T-cell (primary cell): ENCODE data around the gene SPINK4. TPM values are rescaled to one million over a fixed set of nuclear protein-coding genes. Genes with fewer than 3 reads are reported as not detected.

ENCODE experiments used
- ATAC-seq, 4 experiments: fragments of 200-7000 bp in 3 of 4; fragments of 150-1000 bp in 1 of 4; cut with Tn5 transposase; replicated peaks in 1 of 4; 1 replicate in 3 of 4; 2 replicates in 1 of 4; pipeline ENCODE4 v1.10.0; 2021; ENCODE audit warnings: moderate library complexity in 3 of 4, mild to moderate bottlenecking in 2 of 4, moderate number of reproducible peaks in 1 of 4
- CTCF ChIA-PET, 2 donors: fragments of 300-600 bp; sonication (Branson Sonifier 250); formaldehyde crosslinking; loops; one replicate each; lab custom pipeline; 2022; ENCODE audit warnings: antibody characterized with exemption in 2 of 2; lab: Charles Lee
- POLR2A ChIA-PET, 2 donors: fragments of 300-600 bp; sonication (Branson Sonifier 250); formaldehyde crosslinking; loops; one replicate each; lab custom pipeline; 2022; ENCODE audit warnings: antibody characterized with exemption in 2 of 2; lab: Charles Lee
- DNase-seq, 35 experiments: peaks; one replicate each; pipeline versions ENCODE4 v3.0.0 to v3.0.0-alpha.2; 2013 to 2023
- H3K27ac ChIP-seq: one replicate; pipeline ENCODE4 v1.5.1; 2013; ENCODE audit warnings: low read length
- H3K27me3 ChIP-seq, 2 experiments: replicated peaks in 1 of 2; 1 replicate in 1 of 2; 2 replicates in 1 of 2; pipeline versions ENCODE4 v1.6.1 to v1.7.0; 2013; ENCODE audit warnings: low read length in 1 of 2, mixed read lengths in 1 of 2; ENCODE audit not compliant: control insufficient read depth in 2 of 2, insufficient read depth in 2 of 2; ENCODE audit errors: extremely low read depth in 1 of 2
- H3K36me3 ChIP-seq, 2 donors: 1 replicate in 1 of 2; 2 replicates in 1 of 2; pipeline versions ENCODE4 v1.6.1 to v1.7.0; 2013; ENCODE audit warnings: low read length in 1 of 2; ENCODE audit not compliant: control insufficient read depth in 2 of 2, insufficient read depth in 1 of 2; ENCODE audit errors: extremely low read depth in 1 of 2
- H3K4me1 ChIP-seq, 2 experiments: 1 replicate in 1 of 2; 2 replicates in 1 of 2; pipeline versions ENCODE4 v1.6.1 to v1.7.0; 2013; ENCODE audit warnings: low read length in 2 of 2, mixed read lengths in 1 of 2; ENCODE audit not compliant: insufficient read depth in 2 of 2, control insufficient read depth in 1 of 2; ENCODE audit errors: extremely low read depth in 1 of 2
- H3K4me3 ChIP-seq, 2 donors: 1 replicate in 1 of 2; 2 replicates in 1 of 2; pipeline versions ENCODE4 v1.5.1 to v1.7.0; 2013; ENCODE audit warnings: mild to moderate bottlenecking in 2 of 2, low read length in 1 of 2, moderate library complexity in 1 of 2; ENCODE audit not compliant: control insufficient read depth in 1 of 2; ENCODE audit errors: extremely low read depth in 1 of 2
- H3K9me3 ChIP-seq: 2 replicates; pipeline ENCODE4 v1.7.0; 2013
- H3K27ac Mint-ChIP-seq, 2 donors: one replicate each; pipeline ENCODE4 v1.8.0; 2020 to 2021; ENCODE audit warnings: mild to moderate bottlenecking in 2 of 2, mixed read lengths in 2 of 2
- H3K27me3 Mint-ChIP-seq, 2 donors: one replicate each; pipeline ENCODE4 v1.8.0; 2021 to 2022; ENCODE audit warnings: mixed read lengths in 2 of 2
- H3K36me3 Mint-ChIP-seq: one replicate; pipeline ENCODE4 v1.8.0; 2021; ENCODE audit warnings: mixed read lengths
- H3K4me1 Mint-ChIP-seq, 3 donors: one replicate each; pipeline ENCODE4 v1.8.0; 2020 to 2022; ENCODE audit warnings: mixed read lengths in 3 of 3, mild to moderate bottlenecking in 1 of 3
- H3K4me3 Mint-ChIP-seq, 3 donors: one replicate each; pipeline ENCODE4 v1.8.0; 2020 to 2022; ENCODE audit warnings: mild to moderate bottlenecking in 3 of 3, mixed read lengths in 3 of 3, moderate library complexity in 3 of 3
- H3K9me3 Mint-ChIP-seq, 3 donors: one replicate each; pipeline ENCODE4 v1.8.0; 2020 to 2022; ENCODE audit warnings: mixed read lengths in 3 of 3
- WGBS: methylation state at CpG from one replicate; pipeline ENCODE4 v1.1.5; 2013; ENCODE audit warnings: missing lambda C conversion rate; ENCODE audit not compliant: insufficient coverage; 5-methylcytosine and 5-hydroxymethylcytosine counted together
- total RNA-seq, 35 experiments: library from RNA in 6 of 35; stranded (reverse) in 6 of 35; fragments of 120-200 nt in 1 of 35; gene quantifications; one replicate each; pipeline versions ENCODE4 v1.2.1 to v1.2.4 and lab custom pipeline; 2013 to 2026

Gene SPINK4
- total RNA-seq, 5 donors from 2014 or later (not counting 1 experiment from before 2014, with no cell fraction given) = not detected

DNA sequence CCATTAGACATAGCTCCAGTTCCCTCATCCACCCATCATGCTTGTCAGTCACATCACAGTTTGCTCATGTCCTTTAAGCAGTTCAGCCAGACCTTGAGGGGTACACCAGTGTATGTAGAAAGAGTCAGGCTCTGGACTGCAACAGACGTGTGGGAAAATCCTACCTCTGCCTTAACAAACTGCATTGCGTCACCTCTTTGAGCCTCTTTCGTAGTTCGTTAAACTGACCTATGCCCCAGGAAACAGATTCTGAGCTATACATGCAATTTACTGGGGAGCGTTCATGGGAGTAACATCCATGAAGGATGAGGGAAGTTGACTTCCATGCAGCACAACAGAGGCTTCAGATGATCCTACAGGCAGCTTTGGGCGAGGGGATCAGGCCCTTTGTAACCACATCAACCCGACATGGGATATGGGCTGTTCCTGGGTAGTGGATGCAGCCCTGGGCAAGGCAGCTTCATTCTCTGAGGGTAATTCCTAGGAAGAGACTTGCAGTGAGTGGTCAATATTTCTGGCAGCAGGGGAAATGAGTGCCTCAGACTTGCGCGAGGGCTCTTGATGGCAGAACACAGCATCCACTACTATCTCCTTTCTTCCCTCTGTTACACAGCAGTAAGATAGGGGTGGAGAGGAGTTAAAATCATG, 4.3 kb downstream of the SPINK4 start:
- Mint-ChIP-seq H3K4me1 (peaks cover 0 to 6% (median 3%) of the 10 kb centered on the region in 3 donors), H3K27ac (no peak overlapping the region), H3K4me3 (no peak overlapping the region), H3K27me3 (no peaks in the 10 kb centered on the region), H3K36me3 (peaks cover 11% of the 10 kb centered on the region), H3K9me3 (no peaks in the 10 kb centered on the region)
- no peaks in the 10 kb centered on the region for H3K9me3 ChIP-seq
- no peak overlapping the region for H3K27ac ChIP-seq
- peaks cover 0 to 5% of the 10 kb centered on the region in 2 donors for H3K36me3 ChIP-seq
- peaks cover 0 to 10% of the 10 kb centered on the region in 2 experiments for H3K27me3 ChIP-seq
- H3K4me1 ChIP-seq = peaks cover 0 to 4% of the 10 kb centered on the region in 2 experiments
- POLR2A ChIA-PET = no interaction called here
- ATAC-seq (no peak), DNase-seq (no peak)
- no peak overlapping the region for H3K4me3 ChIP-seq
- 93% methylated on average over 3 of the region's 9 CpGs for WGBS
- CTCF ChIA-PET = no interaction called here

DNA sequence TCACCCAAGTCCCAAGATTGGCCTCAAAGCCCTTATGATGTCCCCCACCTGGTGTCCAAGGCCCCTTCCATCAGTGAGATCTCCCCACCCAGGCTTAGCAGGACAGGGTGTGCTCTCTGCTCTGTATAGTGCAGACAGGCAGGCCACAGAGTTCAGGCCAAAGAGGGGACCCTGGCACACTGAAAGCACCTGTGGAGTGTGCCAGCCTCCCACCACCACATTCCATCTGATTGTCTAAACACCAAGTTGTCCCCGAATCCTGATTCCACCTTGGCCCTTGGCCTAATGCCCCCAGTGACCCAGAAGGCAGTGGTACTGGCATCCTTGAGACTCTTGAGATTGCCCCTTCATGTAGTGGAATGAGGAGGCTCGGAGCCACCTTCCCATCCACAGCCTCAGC, 5.4 kb downstream of the SPINK4 start:
- no peaks in the 10 kb centered on the region for H3K4me1 Mint-ChIP-seq
- Histone ChIP-seq H3K36me3 (peaks cover 0 to 5% of the 10 kb centered on the region in 2 donors), H3K4me1 (no peaks in the 10 kb centered on the region), H3K27ac (no peak overlapping the region), H3K9me3 (no peaks in the 10 kb centered on the region), H3K27me3 (peaks cover 0 to 7% of the 10 kb centered on the region in 2 experiments), H3K4me3 (no peak overlapping the region)
- H3K9me3 Mint-ChIP-seq = no peaks in the 10 kb centered on the region
- ChIA-PET CTCF (no interaction called here), POLR2A (no interaction called here)
- no CpG with 5 or more reads among the region's 2 CpGs for WGBS
- DNase-seq (no peak), ATAC-seq (no peak)
- H3K27ac Mint-ChIP-seq = no peak overlapping the region
- H3K27me3 Mint-ChIP-seq = no peaks in the 10 kb centered on the region
- H3K4me3 Mint-ChIP-seq = no peak overlapping the region
- H3K36me3 Mint-ChIP-seq = peaks cover 11% of the 10 kb centered on the region

DNA sequence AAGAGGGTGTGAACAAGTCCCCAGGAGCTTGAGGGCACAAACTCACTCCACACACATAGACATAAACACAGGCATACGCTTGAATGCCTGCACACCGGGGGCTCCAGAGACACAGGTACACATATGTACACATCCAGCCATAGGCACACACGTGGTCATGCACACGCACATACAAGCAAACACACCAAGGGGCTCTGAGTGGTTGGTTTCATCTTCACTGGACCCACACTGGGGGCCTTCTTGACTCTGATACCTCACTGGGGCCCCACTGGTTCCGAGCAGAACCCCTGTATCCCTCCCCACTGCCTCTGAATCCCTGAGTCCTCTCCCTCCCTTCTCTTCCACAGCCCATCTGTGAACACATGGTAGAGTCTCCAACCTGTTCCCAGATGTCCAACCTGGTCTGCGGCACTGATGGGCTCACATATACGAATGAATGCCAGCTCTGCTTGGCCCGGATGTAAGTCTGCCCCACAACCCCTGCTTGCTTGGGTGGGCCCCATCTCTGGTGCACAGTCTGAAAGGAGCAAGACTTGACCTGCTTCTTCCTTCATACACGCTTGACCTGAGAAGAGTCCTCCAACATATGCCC, 6.4 kb downstream of the SPINK4 start:
- no peak overlapping the region for H3K27ac ChIP-seq
- peaks cover 11% of the 10 kb centered on the region for H3K36me3 Mint-ChIP-seq
- no peaks in the 10 kb centered on the region for H3K9me3 Mint-ChIP-seq
- H3K4me3 Mint-ChIP-seq = no peak overlapping the region
- peaks cover 0 to 5% of the 10 kb centered on the region in 2 donors for H3K36me3 ChIP-seq
- H3K4me3 ChIP-seq = no peak overlapping the region
- 91% methylated on average over 8 of the region's 9 CpGs for WGBS
- ChIA-PET CTCF (no interaction called here), POLR2A (no interaction called here)
- no peaks in the 10 kb centered on the region for H3K27me3 Mint-ChIP-seq
- no peak for ATAC-seq
- H3K9me3 ChIP-seq = no peaks in the 10 kb centered on the region
- H3K27ac Mint-ChIP-seq = no peak overlapping the region
- H3K4me1 Mint-ChIP-seq = no peaks in the 10 kb centered on the region
- peaks cover 0 to 3% of the 10 kb centered on the region in 2 experiments for H3K27me3 ChIP-seq
- DNase-seq = no peak
- H3K4me1 ChIP-seq = no peaks in the 10 kb centered on the region

DNA sequence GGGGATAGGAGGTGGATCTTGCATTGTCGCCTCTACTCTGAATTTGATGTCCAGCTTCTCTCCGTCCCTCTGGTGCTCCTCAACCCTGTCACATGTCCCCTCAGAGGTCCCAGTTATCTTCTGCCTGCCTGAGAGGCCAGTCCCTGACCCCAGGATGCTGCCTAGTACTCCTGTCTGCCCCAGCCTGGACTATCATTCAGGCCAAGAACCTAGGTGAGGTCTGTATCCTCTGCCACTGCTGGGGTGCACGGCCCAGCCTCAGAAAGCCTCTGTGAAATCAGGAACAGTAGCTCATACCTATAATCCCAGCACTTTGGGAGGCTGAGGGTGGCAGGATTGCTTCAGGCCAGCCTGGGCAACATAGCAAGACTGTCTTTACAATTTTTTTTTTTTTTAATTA, 8.6 kb downstream of the SPINK4 start:
- Mint-ChIP-seq H3K4me1 (no peaks in the 10 kb centered on the region), H3K36me3 (peaks cover 17% of the 10 kb centered on the region), H3K27me3 (no peaks in the 10 kb centered on the region), H3K27ac (no peak overlapping the region), H3K9me3 (no peaks in the 10 kb centered on the region), H3K4me3 (no peak overlapping the region)
- ChIA-PET CTCF (no interaction called here), POLR2A (no interaction called here)
- ATAC-seq (no peak), DNase-seq (no peak)
- no peak overlapping the region for H3K27ac ChIP-seq
- H3K36me3 ChIP-seq = peaks cover 0 to 20% of the 10 kb centered on the region in 2 donors
- 100% methylated on average over 2 of the region's 3 CpGs for WGBS
- no peaks in the 10 kb centered on the region for H3K27me3 ChIP-seq
- no peak overlapping the region for H3K4me3 ChIP-seq
- no peaks in the 10 kb centered on the region for H3K9me3 ChIP-seq
- H3K4me1 ChIP-seq = no peaks in the 10 kb centered on the region

DNA sequence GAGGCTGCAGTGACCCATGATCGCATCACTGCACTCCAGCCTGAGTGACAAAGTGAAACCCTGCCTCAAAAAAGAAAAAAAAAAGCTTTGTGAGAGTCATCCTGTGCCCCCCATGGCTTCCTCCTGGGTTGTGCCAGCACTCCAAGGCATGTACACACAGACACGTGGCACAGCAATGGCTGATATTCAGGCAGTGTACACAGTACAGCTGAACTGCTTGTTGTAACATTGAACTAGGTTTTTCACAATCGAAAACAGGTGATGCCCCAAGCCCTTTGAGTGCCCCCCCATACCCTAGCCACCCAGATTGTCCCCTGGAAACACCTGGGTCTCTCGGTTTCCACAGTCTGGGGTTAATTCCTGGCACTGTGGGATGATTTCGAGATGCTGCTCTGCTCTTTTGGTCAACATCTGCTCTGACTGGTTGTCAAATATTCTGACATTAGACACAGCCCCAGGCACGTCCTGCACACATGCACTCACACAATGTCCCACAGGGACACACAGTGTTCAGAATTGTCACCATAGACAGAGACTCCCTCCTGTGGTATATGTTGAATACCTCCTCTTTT, 9.2 kb downstream of the SPINK4 start:
- peaks cover 17% of the 10 kb centered on the region for H3K36me3 Mint-ChIP-seq
- H3K27me3 Mint-ChIP-seq = no peaks in the 10 kb centered on the region
- no peak overlapping the region for H3K4me3 Mint-ChIP-seq
- Histone ChIP-seq H3K4me3 (no peak overlapping the region), H3K4me1 (no peaks in the 10 kb centered on the region), H3K27me3 (no peaks in the 10 kb centered on the region), H3K9me3 (no peaks in the 10 kb centered on the region), H3K27ac (no peak overlapping the region), H3K36me3 (peaks cover 0 to 24% of the 10 kb centered on the region in 2 donors)
- no peaks in the 10 kb centered on the region for H3K4me1 Mint-ChIP-seq
- CTCF ChIA-PET = no interaction called here
- POLR2A ChIA-PET = no interaction called here
- no peak for DNase-seq
- no peak overlapping the region for H3K27ac Mint-ChIP-seq
- H3K9me3 Mint-ChIP-seq = no peaks in the 10 kb centered on the region
- no peak for ATAC-seq
- 80% methylated on average over 2 of the region's 6 CpGs for WGBS

DNA sequence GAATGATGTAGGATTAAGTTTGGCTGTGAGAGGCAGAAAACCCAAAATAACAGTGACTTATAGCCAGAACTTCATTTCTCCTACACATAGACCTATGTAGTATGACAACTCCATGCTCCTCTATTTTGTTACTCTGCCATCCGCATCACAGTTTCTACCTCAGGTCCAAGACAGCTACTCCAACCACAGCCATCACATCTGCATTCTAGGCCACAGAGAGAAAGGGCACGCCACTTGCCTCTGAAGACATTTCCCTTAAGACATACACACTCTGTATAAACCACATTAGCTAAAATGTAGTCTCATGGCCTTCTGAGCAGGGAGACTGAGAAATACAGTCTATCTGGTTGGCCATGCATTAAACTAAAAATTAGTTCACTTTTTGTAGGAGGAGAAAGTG, 10.0 kb downstream of the SPINK4 start:
- no peaks in the 10 kb centered on the region for H3K27me3 ChIP-seq
- H3K27ac ChIP-seq = no peak overlapping the region
- peaks cover 0 to 32% of the 10 kb centered on the region in 2 donors for H3K36me3 ChIP-seq
- H3K4me1 Mint-ChIP-seq = no peaks in the 10 kb centered on the region
- H3K4me1 ChIP-seq = no peaks in the 10 kb centered on the region
- H3K27me3 Mint-ChIP-seq = no peaks in the 10 kb centered on the region
- H3K4me3 ChIP-seq = no peak overlapping the region
- peaks cover 23% of the 10 kb centered on the region for H3K36me3 Mint-ChIP-seq
- DNase-seq = no peak
- H3K9me3 ChIP-seq = no peaks in the 10 kb centered on the region
- no peak for ATAC-seq
- no peak overlapping the region for H3K4me3 Mint-ChIP-seq
- 88% methylated on average over 1 of the region's 2 CpGs for WGBS
- H3K27ac Mint-ChIP-seq = no peak overlapping the region
- POLR2A ChIA-PET = no interaction called here
- no peaks in the 10 kb centered on the region for H3K9me3 Mint-ChIP-seq
- CTCF ChIA-PET = no interaction called here
